Endothelial cell of umbilical vein (primary cell): Measurements from ENCODE around the gene KCNMB2. TPM values are rescaled to one million over a fixed set of nuclear protein-coding genes. Genes with fewer than 3 reads are reported as not detected.

Experiments used
- BruUV-seq: library from RNA; stranded (reverse); fragments of 400-500 nt; replicated peaks from 2 replicates; lab custom pipeline; 2021; lab: Mats Ljungman, UMichigan
- CTCF ChIA-PET: fragments of 300-600, 350-600 bp; sonication (Branson Sonifier 250); formaldehyde crosslinking; loops from one replicate; lab custom pipeline; 2021; ENCODE audit warnings: antibody characterized with exemption, inconsistent platforms; lab: Charles Lee
- POLR2A ChIA-PET: fragments of 300-600, 350-600 bp; sonication (Branson Sonifier 250); formaldehyde crosslinking; loops from one replicate; lab custom pipeline; 2021; ENCODE audit warnings: antibody characterized with exemption, inconsistent platforms; lab: Charles Lee
- DNase-seq: peaks from one replicate; pipeline ENCODE4 v3.0.0-alpha.2; 2011; ENCODE audit warnings: low read depth, low spot score
- FAIRE-seq: peaks from 2 replicates; lab custom pipeline; 2011; peaks lifted over from hg19 to GRCh38; lab: Jason Lieb, UNC
- H2AFZ ChIP-seq: 2 replicates; pipeline ENCODE4 v1.6.0; 2012; ENCODE audit warnings: low read depth, low read length, control low read depth, inconsistent platforms
- H3K27ac ChIP-seq: 2 replicates; pipeline ENCODE4 v1.5.1; 2011; ENCODE audit warnings: low read depth, mild to moderate bottlenecking, control low read depth, low read length, moderate library complexity; ENCODE audit not compliant: insufficient read depth
- H3K27me3 ChIP-seq, 2 experiments: 2 replicates each; pipeline versions ENCODE4 v1.6.0 to v1.6.1; 2011; ENCODE audit warnings: low read length in 2 of 2, mixed read lengths in 1 of 2; ENCODE audit not compliant: control insufficient read depth in 2 of 2, insufficient read depth in 2 of 2
- H3K36me3 ChIP-seq, 2 experiments: 2 replicates in 1 of 2; 3 replicates in 1 of 2; pipeline ENCODE4 v1.5.1; 2011; ENCODE audit warnings: low read length in 2 of 2, mild to moderate bottlenecking in 1 of 2, moderate library complexity in 1 of 2; ENCODE audit not compliant: control insufficient read depth in 2 of 2, insufficient read depth in 2 of 2; ENCODE audit errors: extremely low read depth in 1 of 2
- H3K4me1 ChIP-seq: 3 replicates; pipeline ENCODE4 v1.5.1; 2011; ENCODE audit warnings: mild to moderate bottlenecking, low read length; ENCODE audit not compliant: control insufficient read depth, insufficient read depth; ENCODE audit errors: extremely low read depth
- H3K4me2 ChIP-seq: 2 replicates; pipeline ENCODE4 v1.6.1; 2011; ENCODE audit warnings: low read length, control low read depth, mixed read lengths; ENCODE audit not compliant: insufficient read depth
- H3K4me3 ChIP-seq, 3 experiments: fragments of 200-600 bp in 1 of 3; sonication (generic), shearing (Covaris generic) in 1 of 3; replicated peaks in 1 of 3; 2 replicates each; pipeline ENCODE4 v1.5.1; 2011 to 2016; ENCODE audit warnings: control low read depth in 3 of 3, low read length in 3 of 3, mild to moderate bottlenecking in 2 of 3, inconsistent platforms in 1 of 3, low read depth in 1 of 3, moderate library complexity in 1 of 3; ENCODE audit not compliant: insufficient read depth in 1 of 3
- H3K79me2 ChIP-seq: 2 replicates; pipeline ENCODE4 v1.6.0; 2012; ENCODE audit warnings: low read length, inconsistent platforms; ENCODE audit not compliant: control insufficient read depth, insufficient read depth
- H3K9ac ChIP-seq: replicated peaks from 2 replicates; pipeline ENCODE3; 2011; ENCODE audit warnings: low read length, control low read depth; ENCODE audit not compliant: insufficient read depth; ENCODE audit errors: extremely low read depth
- H3K9me1 ChIP-seq: replicated peaks from 3 replicates; pipeline ENCODE4 v1.6.0; 2011; ENCODE audit warnings: mild to moderate bottlenecking, low read length; ENCODE audit not compliant: control insufficient read depth, insufficient read depth; ENCODE audit errors: extremely low read depth
- H3K9me3 ChIP-seq: replicated peaks from 2 replicates; pipeline ENCODE4 v1.5.1; 2012; ENCODE audit warnings: low read length, inconsistent platforms; ENCODE audit not compliant: control insufficient read depth, insufficient read depth
- H4K20me1 ChIP-seq: replicated peaks from 2 replicates; pipeline ENCODE3; 2011; ENCODE audit warnings: mild to moderate bottlenecking, low read length; ENCODE audit not compliant: control insufficient read depth, insufficient read depth; ENCODE audit errors: extremely low read depth
- CTCF ChIP-seq, 2 donors: IDR thresholded peaks; 1 replicate in 1 of 2; 2 replicates in 1 of 2; pipeline ENCODE4 v1.5.1; 2011; ENCODE audit warnings: low read length in 2 of 2, mild to moderate bottlenecking in 2 of 2, moderate library complexity in 2 of 2, control low read depth in 1 of 2, inconsistent platforms in 1 of 2, low read depth in 1 of 2; ENCODE audit not compliant: insufficient read depth in 1 of 2; ENCODE audit errors: extremely low read depth in 1 of 2
- EZH2 ChIP-seq: IDR thresholded peaks from 2 replicates; pipeline ENCODE4 v1.6.1; 2012; ENCODE audit warnings: borderline replicate concordance, low read depth, mild to moderate bottlenecking, moderate library complexity, low read length, inconsistent platforms; ENCODE audit not compliant: severe bottlenecking
- FOS ChIP-seq: IDR thresholded peaks from 2 replicates; pipeline ENCODE4 v1.6.1; 2011; ENCODE audit warnings: mild to moderate bottlenecking, low read length, moderate library complexity, borderline replicate concordance; ENCODE audit not compliant: insufficient read depth
- GATA2 ChIP-seq: IDR thresholded peaks from 2 replicates; pipeline ENCODE4 v1.7.0; 2011; ENCODE audit warnings: low read depth, mild to moderate bottlenecking, moderate library complexity, mixed read lengths, low read length; ENCODE audit not compliant: insufficient read length, insufficient read depth
- JUN ChIP-seq: IDR thresholded peaks from 2 replicates; pipeline ENCODE4 v1.6.1; 2011; ENCODE audit warnings: borderline replicate concordance, low read depth; ENCODE audit not compliant: insufficient read length, insufficient read depth
- MAX ChIP-seq: IDR thresholded peaks from 2 replicates; pipeline ENCODE4 v1.6.1; 2011; ENCODE audit not compliant: insufficient read depth, insufficient read length
- MYC ChIP-seq: IDR thresholded peaks from one replicate; pipeline ENCODE4 v1.6.1; 2011; ENCODE audit warnings: mild to moderate bottlenecking, low read depth, low read length
- POLR2A ChIP-seq: IDR thresholded peaks from 2 replicates; pipeline ENCODE4 v1.6.1; 2012; ENCODE audit warnings: low read depth, mild to moderate bottlenecking, control low read depth, low read length
- POLR2AphosphoS5 ChIP-seq: IDR thresholded peaks from 2 replicates; pipeline ENCODE4 v1.6.1; 2012; ENCODE audit warnings: low read depth, mild to moderate bottlenecking, control low read depth, low read length, moderate library complexity; ENCODE audit not compliant: insufficient read depth
- dilution Hi-C: fragments of 300-500 bp; cut with MboI; formaldehyde crosslinking; loops from one replicate; pipeline ENCODE4 v1.15.0; 2019; ENCODE audit warnings: low sequenced_read_pairs; ENCODE audit not compliant: extremely low pct_ligation_motif_present
- intact Hi-C: fragments of 100-400 bp; cut with micrococcal nuclease; formaldehyde crosslinking; loops from one replicate; pipeline ENCODE4 v1.10.0; 2022
- polyA plus RNA-seq, 4 experiments: library from polyadenylated mRNA; depleted of rRNA in 3 of 4; stranded (reverse) in 3 of 4; unstranded in 1 of 4; fragments of >200 nt; gene quantifications; 2 replicates each; pipeline versions ENCODE4 v1.2.1 to v1.2.3, GENCODE V29; 2011 to 2012; ENCODE audit warnings: missing spikeins in 1 of 4
- total RNA-seq: library from RNA; stranded (reverse); gene quantifications from 2 replicates; pipeline ENCODE4 v1.2.3, GENCODE V29; 2021

The KCNMB2 gene
- total and polyA plus RNA-seq, 2 donors (not counting 3 experiments of a cell fraction or from before 2014, with no cell fraction given), result not detected

GRCh38 chr3:178822722-178823121 lies 286.5 kb downstream of the KCNMB2 start:
- Histone ChIP-seq H3K36me3 (no peaks in the 10 kb centered on the region), H3K79me2 (no peaks in the 10 kb centered on the region), H3K4me2 (no peak overlapping the region), H3K9me3 (no peaks in the 10 kb centered on the region), H3K4me3 (no peak overlapping the region), H4K20me1 (no peaks in the 10 kb centered on the region), H3K9me1 (no peaks in the 10 kb centered on the region), H3K27me3 (no peaks in the 10 kb centered on the region), H3K9ac (no peak overlapping the region), H2AFZ (no peak overlapping the region), H3K27ac (no peak overlapping the region), H3K4me1 (no peaks in the 10 kb centered on the region)
- CTCF ChIA-PET, result interaction anchor here (1.3 kb wide), 1 partner anchor 13 kb away, joined by 3 read pairs; no protein-coding TSS in a partner anchor
- TF ChIP-seq GATA2 (no peak), FOS (no peak), CTCF (IDR thresholded peaks at IDR 0.05; ENCODE audit: extremely low read depth in 1 of 2, insufficient read depth in 1 of 2, low read depth in 1 of 2, low read length in 2 of 2) (no peak), MYC (no peak), POLR2AphosphoS5 (no peak), EZH2 (no peak), JUN (no peak), POLR2A (no peak), MAX (no peak)
- DNase-seq (no peak), FAIRE-seq (no peak)
- dilution Hi-C loops, result no loop called here
- BruUV-seq, result no TSS peak
- intact Hi-C loops, result no loop called here
- POLR2A ChIA-PET, result no interaction called here
